KMS-11 (cell line): ENCODE data around the gene IFITM1.
"Not testable (repeated sequence)": the region's sequence is repeated elsewhere in the genome, so short reads cannot be mapped to it uniquely, and the experiment has no call there.

Experiments
- H2AFZ ChIP-seq: fragments of 200-600 bp; sonication (generic); 2 replicates; pipeline ENCODE4 v1.6.1; 2016; ENCODE audit warnings: antibody characterized with exemption, mixed run types, low read depth
- H3K27ac ChIP-seq: fragments of 200-600 bp; sonication (generic); 2 replicates; pipeline ENCODE4 v1.6.1; 2016; ENCODE audit warnings: mild to moderate bottlenecking, mixed run types
- H3K27me3 ChIP-seq: fragments of 200-600 bp; sonication (generic); 2 replicates; pipeline ENCODE4 v1.6.1; 2017; ENCODE audit warnings: mild to moderate bottlenecking, low read depth, mixed run types, moderate library complexity; ENCODE audit not compliant: insufficient read depth
- H3K36me3 ChIP-seq: fragments of 200-600 bp; sonication (generic); 2 replicates; pipeline ENCODE4 v1.6.1; 2017; ENCODE audit warnings: mild to moderate bottlenecking, mixed run types; ENCODE audit not compliant: insufficient read depth
- H3K4me1 ChIP-seq: fragments of 200-600 bp; sonication (generic); 2 replicates; pipeline ENCODE4 v1.6.1; 2016; ENCODE audit warnings: mild to moderate bottlenecking, low read depth, mixed run types; ENCODE audit not compliant: poor library complexity, severe bottlenecking
- H3K4me2 ChIP-seq: fragments of 200-600 bp; sonication (generic); 2 replicates; pipeline ENCODE4 v1.7.0; 2016; ENCODE audit warnings: mild to moderate bottlenecking, mixed run types
- H3K4me3 ChIP-seq: fragments of 200-600 bp; sonication (generic); IDR thresholded peaks from 2 replicates; pipeline ENCODE4 v1.6.1; 2017; ENCODE audit warnings: low read depth, low read length, mixed read lengths; ENCODE audit not compliant: insufficient read depth
- H3K79me2 ChIP-seq: fragments of 200-600 bp; sonication (generic); 2 replicates; pipeline ENCODE4 v1.6.1; 2016; ENCODE audit warnings: low read depth, mixed run types; ENCODE audit not compliant: insufficient read depth
- H3K9ac ChIP-seq: fragments of 200-600 bp; sonication (generic); 2 replicates; pipeline ENCODE4 v1.6.1; 2016; ENCODE audit warnings: mild to moderate bottlenecking, mixed run types
- H4K20me1 ChIP-seq: fragments of 200-600 bp; sonication (generic); 2 replicates; pipeline ENCODE4 v1.6.1; 2016; ENCODE audit warnings: mild to moderate bottlenecking, mixed run types; ENCODE audit not compliant: insufficient read depth
- CTCF ChIP-seq: fragments of 200-600 bp; sonication (generic); conservative IDR thresholded peaks from 2 replicates; pipeline ENCODE4 v1.6.1; 2017; ENCODE audit warnings: low read depth, mild to moderate bottlenecking, antibody characterized with exemption, low read length, moderate library complexity, mixed read lengths

The IFITM1 gene

GRCh38 chr11:342328-342727, 28.5 kb downstream of the IFITM1 start:
- peaks cover 73% of the 10 kb centered on the region for H3K27me3 ChIP-seq
- no peak overlapping the region for H2AFZ ChIP-seq
- no peaks in the 10 kb centered on the region for H3K4me1 ChIP-seq
- TF ChIP-seq CTCF: no peak
- no peaks in the 10 kb centered on the region for H3K79me2 ChIP-seq
- no peak overlapping the region for H3K27ac ChIP-seq
- H3K9ac ChIP-seq: no peak overlapping the region
- no peak overlapping the region for H3K4me3 ChIP-seq
- H3K4me2 ChIP-seq: no peak overlapping the region
- no peaks in the 10 kb centered on the region for H3K36me3 ChIP-seq
- H4K20me1 ChIP-seq: no peaks in the 10 kb centered on the region

- H3K4me3 ChIP-seq: no peak overlapping the region
- no peaks in the 10 kb centered on the region for H3K36me3 ChIP-seq
- no peak overlapping the region for H3K9ac ChIP-seq
- peaks cover 65% of the 10 kb centered on the region for H3K27me3 ChIP-seq
- no peaks in the 10 kb centered on the region for H4K20me1 ChIP-seq
- H3K4me2 ChIP-seq: no peak overlapping the region
- no peaks in the 10 kb centered on the region for H3K4me1 ChIP-seq
- no peak overlapping the region for H3K27ac ChIP-seq
- no peaks in the 10 kb centered on the region for H3K79me2 ChIP-seq
- no peak overlapping the region for H2AFZ ChIP-seq
- TF ChIP-seq CTCF: no peak
Observed at GRCh38 chr11:344836-345578, 31.2 kb downstream of the IFITM1 start.

DNA sequence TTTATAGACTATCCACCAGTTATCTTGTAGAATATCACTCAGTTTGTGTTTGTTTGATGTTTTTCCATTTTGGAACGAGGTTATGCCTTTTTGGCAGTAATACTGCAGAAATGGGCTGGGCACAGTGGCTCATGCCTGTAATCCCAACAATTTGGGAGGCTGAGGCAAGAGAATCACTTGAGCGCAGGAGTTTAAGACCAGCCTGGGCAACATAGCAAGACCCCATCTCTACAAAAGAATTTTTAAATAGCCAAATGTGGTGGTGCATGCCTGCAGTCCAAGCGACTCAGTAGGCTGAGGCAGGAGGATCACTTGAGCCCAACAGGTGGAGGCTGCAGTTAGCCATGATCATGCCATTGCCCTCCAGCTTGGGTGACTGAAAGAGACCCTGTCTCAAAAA, 32.7 kb downstream of the IFITM1 start:
- Histone ChIP-seq H3K36me3 (no peaks in the 10 kb centered on the region), H3K4me2 (no peak overlapping the region), H3K27ac (no peak overlapping the region), H3K9ac (no peak overlapping the region), H4K20me1 (no peaks in the 10 kb centered on the region), H3K27me3 (peaks cover 56% of the 10 kb centered on the region), H2AFZ (no peak overlapping the region), H3K79me2 (no peaks in the 10 kb centered on the region), H3K4me1 (peaks cover 14% of the 10 kb centered on the region), H3K4me3 (no peak overlapping the region)
- no peak for TF ChIP-seq CTCF

GRCh38 chr11:349270-349954, 35.6 kb downstream of the IFITM1 start:
- not testable (repeated sequence) for H3K4me3 ChIP-seq, H3K27ac ChIP-seq, H3K79me2 ChIP-seq, H3K4me2 ChIP-seq, H4K20me1 ChIP-seq, H3K9ac ChIP-seq, H3K36me3 ChIP-seq, H2AFZ ChIP-seq
- H3K4me1 ChIP-seq: peaks cover 14% of the 10 kb centered on the region
- H3K27me3 ChIP-seq: peaks cover 65% of the 10 kb centered on the region

- H3K27ac ChIP-seq, H4K20me1 ChIP-seq, H3K79me2 ChIP-seq, H3K36me3 ChIP-seq, H3K9ac ChIP-seq, H3K4me3 ChIP-seq: not testable (repeated sequence)
- Histone ChIP-seq H3K4me2 (peak overlapping the region; percentile 79), H3K27me3 (peaks cover 63% of the 10 kb centered on the region), H3K4me1 (peaks cover 14% of the 10 kb centered on the region), H2AFZ (peak overlapping the region; percentile 33; the same call in 1 of the 2 replicates)
Observed at GRCh38 chr11:350033-350722, 36.3 kb downstream of the IFITM1 start.
